Activated CD4-positive, alpha-beta T cell treated with anti-CD3 and anti-CD28 coated beads, Interleukin-10, Interleukin-2, amounts not matched to agents 100 ng/mL and 50 ng/mL, durations not matched to agents 16 hours and 8 hours (primary cell): Measurements from ENCODE around the gene ATG7.

Experiments used
- DNase-seq: peaks from one replicate; pipeline ENCODE4 v3.0.0-alpha.2; 2020

The ATG7 gene

DNA sequence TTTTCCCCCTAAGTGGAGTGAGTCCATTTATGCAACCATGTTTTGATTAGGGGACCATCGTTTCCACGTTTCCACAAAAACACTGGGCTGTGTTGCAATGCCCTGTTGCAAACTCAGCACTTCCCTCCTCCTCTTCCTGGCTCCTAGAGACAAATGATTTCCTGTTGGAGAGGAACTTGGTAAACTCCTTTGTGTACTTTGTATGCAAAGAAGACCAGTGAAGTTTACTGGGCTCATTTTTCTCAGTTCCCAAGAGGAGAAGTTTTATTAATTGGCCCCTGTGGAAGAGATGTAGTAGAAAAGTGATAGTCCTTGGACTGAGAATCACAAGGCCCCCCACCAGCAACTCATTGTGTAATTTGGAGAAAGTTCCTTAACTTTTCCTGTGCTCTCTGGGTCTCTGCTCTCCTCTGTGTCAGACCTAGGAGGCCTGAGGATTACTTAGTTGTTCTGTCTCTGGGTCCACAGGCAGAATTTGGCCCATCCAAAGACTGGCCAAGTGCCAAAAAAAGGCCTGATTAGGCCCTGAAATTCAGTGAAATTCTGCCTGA is 95.0 kb downstream of the ATG7 start:
- no peak for DNase-seq

DNA sequence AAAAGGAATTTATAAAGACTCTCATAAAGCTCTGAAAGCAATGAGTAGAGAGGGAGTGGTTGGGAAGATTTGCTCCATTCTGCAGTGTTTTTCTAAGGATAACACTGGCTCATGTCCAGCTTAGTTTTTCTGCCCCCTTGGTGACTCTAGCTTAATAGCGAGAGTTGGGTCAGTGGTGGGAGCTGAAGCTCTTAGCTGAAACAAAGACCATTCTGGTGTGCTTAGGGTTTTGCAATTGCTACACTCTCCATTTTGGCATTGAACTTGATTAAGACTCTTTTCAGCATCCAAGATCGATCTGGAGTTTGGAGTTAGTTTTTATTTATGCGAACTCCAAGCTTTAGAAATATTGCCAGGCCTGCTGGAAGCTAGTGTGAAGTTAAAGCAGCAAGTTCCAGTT is 98.0 kb downstream of the ATG7 start:
- no peak for DNase-seq

DNA sequence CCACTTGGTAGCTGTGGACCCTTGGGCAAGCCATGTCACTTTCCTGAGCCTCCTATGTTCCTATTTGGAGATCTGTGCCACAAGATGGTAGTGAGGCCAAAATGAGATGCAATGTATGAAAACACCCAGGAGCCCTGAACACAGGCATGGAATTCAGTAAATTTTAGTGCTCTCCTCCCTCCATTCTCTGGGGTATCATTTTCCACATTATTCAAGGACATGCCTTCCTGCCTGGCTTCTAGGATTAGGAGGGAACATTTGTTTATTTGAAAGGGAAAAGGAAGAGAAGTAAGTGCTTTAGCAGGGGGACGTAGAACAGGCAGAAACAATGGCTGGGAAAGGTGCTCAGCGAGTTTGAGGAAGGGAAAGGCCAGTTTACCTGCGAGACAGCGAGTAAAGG is 98.8 kb downstream of the ATG7 start:
- no peak for DNase-seq

DNA sequence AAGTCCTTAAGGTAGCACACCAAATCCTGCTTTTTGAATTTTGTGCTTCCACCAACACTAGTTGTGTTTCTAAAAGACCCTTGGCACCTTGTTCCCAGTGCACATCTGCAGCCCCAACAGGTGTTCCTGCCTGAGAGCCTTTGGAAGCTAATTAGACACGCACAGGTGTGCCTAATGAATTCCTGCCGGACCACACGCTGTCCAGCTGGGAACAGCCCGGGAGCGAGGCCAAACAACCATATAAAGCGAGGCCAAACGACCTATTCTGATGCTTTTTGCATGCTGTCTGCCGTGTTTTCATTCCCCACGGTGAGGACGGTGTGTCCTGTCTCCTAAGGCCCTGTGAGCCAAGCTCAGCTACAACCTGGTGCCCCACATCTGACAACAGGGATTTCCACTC is 99.5 kb downstream of the ATG7 start:
- no peak for DNase-seq

DNA sequence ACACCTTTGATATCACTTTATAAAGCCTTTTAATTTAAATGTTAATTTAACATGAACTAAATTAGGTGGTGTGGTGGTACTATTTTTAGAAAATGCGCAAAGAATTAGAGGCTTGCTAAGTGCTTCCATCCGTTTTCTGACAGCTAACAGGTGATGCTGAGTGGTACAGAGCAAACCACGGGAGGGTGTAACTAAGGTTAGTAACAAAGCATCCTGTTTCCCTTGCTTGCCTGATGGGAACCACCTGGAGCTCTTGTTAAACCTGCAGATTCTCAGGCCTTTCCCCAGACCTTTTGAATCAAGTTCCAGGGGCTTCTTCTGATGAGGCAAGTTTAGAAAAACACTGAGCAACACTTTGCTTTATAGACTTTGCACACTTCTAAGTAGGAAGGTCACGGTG is 101.0 kb downstream of the ATG7 start:
- no peak for DNase-seq

DNA sequence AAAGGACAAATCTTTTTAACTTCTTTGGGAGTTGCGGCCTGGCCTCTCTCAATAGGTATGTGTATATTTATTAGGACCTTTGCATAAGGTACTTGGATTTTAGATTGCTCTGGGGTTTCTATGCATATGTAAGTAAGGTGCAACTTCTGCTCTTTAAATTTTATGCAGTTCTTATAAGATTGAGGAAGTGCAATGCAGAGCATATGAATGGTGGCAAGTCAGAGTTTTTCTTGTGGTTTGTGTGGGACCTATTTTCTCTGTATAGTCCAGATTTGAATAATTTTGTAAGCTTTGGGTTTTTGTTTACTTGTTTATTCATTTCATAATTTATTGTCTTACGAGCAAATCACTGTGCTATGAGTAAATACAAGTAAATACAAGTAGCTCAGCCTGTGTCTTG is 101.5 kb downstream of the ATG7 start:
- DNase-seq = no peak

DNA sequence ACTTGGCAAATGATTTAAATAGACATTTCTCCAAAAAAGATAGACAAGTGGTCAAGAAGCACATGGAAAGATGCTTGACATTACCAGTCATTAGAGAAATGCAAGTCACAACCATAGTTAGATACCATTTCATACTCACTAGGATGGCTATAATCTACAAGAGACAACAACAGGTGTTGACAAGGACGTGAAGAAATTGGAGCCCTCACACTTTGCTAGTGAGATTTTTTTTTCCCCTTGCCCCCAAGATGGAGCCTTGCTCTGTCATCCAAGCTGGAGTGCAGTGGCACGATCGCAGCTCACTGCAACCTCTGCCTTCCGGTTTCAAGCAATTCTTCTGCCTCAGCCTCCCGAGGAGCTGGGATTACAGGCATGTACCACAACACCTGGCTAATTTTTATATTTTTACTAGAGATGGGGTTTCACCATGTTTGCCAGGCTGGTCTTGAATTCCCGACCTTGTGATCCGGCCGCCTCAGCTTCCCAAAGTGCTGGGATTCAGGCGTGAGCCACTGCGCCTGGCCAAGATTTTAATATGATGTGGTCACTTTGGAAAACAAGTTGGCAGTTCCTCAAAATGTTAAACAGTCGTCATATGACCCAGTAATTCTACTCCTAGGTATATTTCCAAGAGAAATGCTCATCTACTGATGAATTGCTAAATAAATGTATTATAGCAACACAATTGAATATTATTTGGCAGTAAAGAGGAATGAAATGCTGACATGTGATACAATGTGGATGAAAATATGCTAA is 103.3 kb downstream of the ATG7 start:
- DNase-seq = no peak

DNA sequence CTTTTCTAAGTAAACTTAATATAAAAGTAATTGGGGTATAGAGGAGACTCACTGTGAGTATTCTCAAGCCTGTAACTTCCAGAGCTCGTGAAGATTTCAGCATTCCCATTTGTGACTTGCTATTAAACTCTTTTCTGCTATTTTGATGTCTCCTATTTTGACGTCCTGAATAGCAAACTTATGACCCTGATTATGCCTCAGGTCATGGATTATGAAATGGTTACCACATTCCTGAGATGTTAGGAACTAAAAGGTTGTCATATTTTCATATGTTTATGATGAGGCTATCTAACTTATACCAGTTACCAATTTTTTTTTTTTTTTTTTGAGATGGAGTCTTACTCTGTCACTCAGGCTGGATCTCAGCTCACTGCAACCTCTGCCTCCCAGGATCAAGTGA is 105.5 kb downstream of the ATG7 start:
- no peak for DNase-seq

DNA sequence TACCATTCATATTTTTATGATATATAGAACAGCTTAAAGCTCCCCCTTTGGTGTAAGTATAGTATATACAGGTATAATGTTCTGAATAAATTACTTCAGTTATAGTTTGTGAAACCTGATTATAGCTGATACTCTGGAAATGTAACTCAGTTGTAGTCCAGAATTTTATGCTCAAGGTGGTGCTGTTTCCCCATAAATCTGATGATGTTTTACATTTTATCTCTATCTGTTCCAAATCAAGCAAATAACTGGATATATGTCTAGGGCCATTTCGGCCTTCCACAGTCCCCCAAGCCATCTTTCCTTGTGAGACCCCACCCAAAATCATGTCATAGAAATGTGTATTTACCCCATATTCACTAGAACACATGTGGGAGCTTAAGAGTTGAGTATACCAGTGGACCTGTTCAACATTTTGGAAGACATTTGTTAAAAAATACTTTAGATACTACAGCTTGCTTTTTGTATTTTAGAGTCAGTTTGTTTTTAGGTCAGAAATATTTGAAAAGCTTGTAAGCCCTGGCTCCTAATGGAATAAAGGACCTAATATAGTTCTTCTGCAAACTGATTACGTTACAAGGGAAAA is 107.1 kb downstream of the ATG7 start:
- peak; percentile 16 for DNase-seq

DNA sequence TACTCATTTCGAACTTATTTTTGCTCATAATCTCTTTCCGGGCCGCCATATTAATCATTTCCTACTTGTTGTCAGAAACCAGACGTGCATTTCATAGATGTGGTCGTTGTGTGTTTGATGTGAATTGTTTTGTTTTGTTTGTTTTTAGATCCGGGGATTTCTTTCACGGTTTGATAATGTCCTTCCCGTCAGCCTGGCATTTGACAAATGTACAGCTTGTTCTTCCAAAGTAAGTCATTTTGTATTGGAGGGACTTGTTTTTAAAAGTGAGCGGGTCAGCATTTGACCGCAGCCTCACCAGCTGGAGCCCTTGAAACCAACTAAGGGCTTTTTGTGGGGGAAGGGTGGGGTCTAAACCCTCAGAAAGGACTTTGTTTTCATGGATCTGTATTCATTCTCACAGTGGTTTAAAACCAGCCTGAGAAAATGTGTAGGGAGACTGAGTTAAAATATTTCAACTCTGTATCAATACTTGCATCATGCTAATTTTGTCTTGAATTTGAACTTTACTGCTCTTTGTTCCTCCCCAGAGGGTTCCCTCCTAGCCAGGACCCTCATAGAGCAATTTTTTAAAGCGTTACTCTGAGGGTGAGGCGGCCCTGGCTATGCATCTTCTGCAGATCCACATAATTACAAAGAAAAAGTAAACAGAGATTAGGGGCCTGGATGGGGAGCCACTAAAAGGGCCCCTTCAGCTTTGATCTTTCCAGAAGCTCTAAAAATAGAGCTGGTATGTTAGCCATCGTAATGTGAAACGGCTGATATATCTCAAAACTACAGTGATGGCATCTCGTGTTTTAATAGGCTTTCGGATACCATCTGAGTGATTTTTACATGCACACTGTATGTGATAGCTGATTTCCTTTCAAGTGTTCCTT is 107.9 kb downstream of the ATG7 start:
- no peak for DNase-seq

DNA sequence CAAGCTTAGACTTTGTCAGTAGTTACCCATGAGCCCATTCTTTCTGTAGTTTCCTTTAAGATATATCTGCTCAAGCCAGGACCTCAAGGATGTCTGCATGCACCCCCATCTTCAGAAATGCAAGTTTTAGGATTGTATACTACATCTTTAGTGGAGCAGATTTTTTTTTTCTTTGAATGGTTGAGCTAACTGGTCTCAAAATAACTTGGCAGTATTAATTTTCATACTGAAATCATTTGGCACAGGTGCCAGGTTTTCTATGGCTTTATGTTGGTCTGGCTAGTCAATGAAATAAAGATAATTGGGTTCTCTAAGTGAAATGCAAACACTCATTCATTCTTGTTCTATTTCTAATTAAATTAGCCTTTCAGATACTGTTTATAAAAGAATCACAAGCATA is 108.9 kb downstream of the ATG7 start:
- no peak for DNase-seq

DNA sequence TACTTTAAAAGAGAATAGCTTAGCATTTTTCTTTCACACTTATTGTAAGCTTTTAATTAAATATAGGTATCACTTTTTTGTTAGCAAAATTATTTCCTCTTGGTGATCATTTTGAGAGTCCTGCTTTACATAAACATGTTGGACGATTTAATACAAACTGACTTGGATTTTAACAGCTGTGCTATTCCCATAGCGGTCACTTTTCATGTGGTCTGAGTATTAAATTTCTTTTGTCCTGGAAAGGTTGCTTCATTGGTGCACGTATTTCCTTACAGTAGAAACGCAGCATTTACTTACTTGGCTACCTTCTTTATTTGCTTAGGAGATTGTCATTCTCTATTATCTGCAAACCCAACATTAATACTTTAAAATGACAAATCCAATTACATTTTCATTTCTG is 109.4 kb downstream of the ATG7 start:
- DNase-seq = no peak

DNA sequence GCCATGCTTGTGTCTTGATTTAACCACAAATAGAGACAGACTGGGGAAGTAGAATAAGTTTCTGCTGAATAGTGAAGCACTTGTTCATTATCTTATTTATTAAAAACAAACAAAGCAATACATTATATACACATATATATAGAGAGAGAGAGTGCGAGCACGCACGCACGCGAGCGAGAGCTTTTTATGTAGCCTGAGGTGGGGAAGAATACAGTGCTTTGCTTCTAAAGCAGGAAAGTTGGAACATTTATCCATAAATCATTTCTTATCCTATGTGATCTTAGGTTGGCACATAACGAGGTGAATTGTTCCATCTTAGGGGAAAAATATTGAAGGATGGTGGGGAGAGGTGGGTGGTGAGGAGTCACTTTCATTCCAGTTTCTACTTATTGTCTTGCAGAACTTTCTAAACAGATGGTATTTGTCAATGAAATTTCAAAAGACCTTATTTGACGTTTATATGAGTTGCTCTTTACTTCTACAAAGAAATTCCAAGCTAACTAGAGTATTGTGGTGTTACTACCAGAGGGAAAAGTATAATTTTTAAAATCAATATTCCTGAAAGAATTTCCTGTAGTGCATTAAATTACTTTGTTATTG is 110.0 kb downstream of the ATG7 start:
- DNase-seq = no peak

DNA sequence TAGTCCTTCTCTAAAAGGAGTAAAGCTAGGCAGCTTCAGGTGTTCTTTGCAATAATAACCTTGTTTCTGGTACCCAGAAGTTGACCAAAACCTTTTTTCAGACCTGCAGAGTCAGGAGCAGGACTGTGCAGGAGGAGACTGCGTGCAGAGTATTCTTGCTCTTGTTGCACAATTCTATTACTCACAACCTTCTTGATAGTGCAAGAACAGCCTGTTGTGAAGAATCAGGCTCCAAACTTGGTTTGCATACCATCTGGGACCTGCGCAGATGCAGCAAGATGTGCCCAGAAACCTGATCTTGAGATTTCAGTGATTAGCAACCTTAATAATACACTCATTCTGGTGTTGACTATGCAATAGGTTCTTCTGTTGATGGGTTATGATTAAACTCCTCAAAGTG is 111.9 kb downstream of the ATG7 start:
- DNase-seq = no peak

DNA sequence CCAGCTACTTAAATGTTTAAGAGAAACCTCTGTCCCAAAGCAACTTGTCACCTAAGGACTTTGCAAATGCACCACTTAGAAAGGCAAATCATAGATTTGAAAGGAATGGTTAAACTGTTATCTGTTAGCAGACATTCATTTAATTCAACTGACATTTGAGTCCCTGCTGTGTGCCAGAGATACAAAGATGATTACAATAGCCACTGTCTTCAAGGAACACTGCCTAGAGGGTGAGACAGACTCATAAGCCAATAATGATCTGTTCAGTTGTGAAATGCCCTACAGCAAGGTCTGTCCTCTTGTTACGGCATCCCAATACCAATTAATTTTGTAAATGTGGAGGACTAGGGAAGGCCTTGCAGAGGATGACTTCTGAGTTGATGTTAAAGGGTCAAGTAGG is 113.1 kb downstream of the ATG7 start:
- no peak for DNase-seq

DNA sequence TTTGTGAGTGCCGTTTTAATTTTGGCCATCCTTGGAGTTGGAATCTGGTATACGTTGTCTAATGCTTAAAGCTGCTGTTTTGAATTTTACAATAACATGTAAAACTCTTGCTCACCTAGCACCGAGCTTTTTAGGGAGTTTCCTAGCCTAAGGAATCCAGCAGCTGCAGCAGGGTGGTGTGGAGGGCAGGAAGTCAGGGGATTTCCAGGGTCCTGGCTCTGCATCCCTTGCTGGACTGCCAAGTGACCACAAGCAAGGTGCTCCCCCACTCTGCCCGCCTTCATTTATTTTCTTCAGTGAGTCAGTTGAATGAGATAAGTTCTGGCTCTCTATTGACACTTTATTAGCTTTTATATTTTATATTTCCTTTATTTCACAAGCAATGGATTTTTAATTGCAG is 113.7 kb downstream of the ATG7 start:
- DNase-seq = no peak

DNA sequence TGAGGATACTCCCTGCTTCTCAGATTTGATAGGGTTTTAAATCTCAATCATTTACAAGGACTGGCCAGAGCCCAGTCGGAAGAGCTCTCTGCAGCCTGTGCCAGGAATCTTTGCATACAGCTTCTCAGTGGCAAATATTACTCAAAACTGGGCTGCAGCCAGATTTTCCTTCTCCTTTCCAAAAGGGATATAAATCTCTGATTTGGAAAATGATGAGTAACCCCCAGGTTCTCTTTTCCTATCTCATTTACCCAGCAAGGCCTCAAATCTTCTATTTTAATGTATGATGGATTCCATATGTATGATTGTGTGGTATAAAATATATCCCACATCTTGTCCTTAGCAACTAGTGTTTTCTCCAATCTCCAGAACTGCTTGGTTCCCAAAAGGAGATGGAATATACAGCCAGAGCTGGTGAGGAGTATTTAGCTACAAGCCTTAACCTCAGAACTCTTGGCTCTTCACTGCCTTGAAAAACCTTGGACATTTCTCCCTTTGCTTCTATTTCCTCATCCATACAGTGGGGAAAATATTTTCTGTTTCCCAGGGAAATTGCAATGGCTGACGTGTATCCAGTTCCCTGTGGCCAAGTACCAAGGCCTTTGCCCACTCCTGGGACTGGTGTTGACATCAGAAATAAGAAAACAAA is 114.4 kb downstream of the ATG7 start:
- DNase-seq = no peak

DNA sequence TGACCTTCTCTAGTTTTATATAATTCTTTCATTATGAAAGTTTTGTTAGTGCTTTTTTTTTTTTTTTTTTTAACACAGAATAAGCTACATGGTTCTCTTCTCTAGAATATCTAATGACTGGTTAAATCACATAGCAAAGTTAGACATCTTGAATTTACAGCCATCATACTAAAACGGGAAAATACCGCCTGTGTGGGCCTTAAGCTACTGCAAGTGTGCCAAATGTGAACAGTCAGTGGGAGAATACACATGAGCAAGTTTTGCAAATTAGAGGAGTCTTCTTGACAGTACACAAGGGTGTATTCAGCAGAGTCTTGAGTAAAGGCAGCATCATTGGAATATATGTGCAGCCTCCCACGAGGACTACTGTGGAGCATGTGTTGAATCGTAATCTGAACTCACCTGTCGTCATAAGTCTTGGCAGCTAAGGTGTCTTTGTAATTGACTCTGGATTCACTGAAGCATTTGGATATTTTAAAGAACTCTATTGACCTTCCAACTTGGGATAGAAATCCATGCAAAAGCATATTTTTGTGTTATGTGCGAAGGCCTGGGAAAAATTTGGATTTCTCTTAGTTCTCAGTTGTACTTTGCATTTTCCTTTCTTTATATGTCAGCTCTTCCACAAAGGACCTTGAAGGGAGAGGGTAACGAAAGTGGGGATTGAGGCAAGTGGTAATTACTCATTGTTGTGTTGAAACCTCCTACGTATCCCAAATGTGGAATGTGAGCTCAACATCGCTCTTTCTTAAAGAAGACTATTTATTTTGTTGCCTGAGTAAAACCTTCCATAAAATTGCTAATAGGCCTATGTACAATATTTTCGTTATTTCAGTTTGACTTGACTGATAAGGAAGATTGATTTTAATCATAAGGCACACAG is 117.4 kb downstream of the ATG7 start:
- DNase-seq = no peak

DNA sequence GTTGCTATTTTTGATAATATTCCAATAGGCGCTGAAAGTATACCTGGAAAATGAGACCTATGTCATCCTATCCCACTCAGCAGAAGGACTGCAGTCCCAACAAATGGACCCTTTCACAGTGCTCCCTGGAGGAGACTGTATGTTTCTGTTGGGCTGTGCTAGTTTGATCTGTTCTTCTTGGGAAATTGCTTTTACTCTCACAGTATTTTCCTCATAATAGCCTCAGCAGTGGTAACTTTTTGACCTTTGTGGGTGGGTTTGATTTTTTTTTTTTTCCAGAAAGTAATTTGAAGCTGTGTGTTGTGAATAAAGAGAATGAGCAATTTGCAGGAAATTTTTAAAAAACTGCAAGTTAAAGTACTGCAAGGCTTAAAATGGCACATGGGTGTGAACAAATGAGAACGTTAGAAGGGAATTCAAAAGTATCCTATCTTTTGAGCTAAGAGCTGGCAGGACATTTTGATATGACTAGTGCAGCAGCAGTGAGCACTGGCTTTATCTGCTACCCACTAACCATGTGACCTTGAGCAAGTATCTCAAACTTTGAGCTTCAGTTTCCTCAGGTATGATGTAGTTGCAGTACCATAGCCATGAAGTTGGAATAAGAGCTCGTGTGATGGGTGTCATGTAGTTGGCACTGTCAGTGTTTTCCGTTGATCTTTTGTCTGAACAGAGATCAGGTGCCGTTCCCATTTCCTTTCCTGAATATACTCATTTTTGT is 118.4 kb downstream of the ATG7 start:
- no peak for DNase-seq

DNA sequence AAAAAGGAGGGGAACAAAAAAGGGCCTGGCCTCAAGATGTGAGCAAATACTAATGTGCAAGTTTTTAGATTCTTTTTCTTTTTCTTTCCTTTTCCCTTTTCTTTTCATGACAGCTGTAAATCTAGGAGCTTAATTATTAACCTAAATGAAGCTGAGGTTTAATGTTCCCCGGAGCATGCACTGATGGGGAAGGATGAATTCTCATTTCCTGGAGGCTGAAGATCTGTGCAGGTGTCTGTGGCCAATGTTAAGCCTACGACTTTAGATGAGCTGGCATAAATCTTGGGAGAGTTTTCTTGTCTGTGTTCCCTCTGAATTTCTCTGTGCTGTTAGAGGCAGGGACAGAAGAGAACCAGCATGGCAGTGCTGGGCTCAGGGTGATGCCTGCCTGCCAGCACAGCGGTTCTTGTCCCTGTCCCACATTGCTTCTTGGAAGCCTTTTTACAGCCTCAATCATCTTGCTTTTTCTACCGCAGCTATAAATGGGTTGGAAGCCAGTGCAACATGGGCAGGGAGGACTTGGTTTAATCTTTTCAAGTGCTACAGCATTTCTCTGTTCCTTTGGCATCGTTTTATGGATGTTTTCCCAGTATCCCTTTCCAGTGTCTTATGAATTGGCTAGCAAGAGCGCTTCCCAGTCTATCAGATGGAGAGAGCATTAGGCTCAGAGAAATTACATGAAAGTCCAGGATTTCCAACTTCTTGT is 119.1 kb downstream of the ATG7 start:
- no peak for DNase-seq
